IPS-15b (cell line): Measurements from ENCODE around the gene VPS37C.

Experiments used
- H3K27me3 ChIP-seq: one replicate; pipeline ENCODE4 v1.6.1; 2013; ENCODE audit warnings: low read length; ENCODE audit not compliant: control insufficient read depth, insufficient read depth
- H3K36me3 ChIP-seq: one replicate; pipeline ENCODE4 v1.6.1; 2013; ENCODE audit warnings: low read length; ENCODE audit not compliant: control insufficient read depth, insufficient read depth
- H3K4me1 ChIP-seq: one replicate; pipeline ENCODE4 v1.6.1; 2013; ENCODE audit warnings: mild to moderate bottlenecking, low read length; ENCODE audit not compliant: control insufficient read depth, insufficient read depth
- H3K4me3 ChIP-seq: one replicate; pipeline ENCODE4 v1.5.1; 2013; ENCODE audit warnings: low read depth, low read length
- H3K9ac ChIP-seq: one replicate; pipeline ENCODE4 v1.6.1; 2013; ENCODE audit warnings: low read depth, mild to moderate bottlenecking, low read length
- H3K9me3 ChIP-seq: one replicate; pipeline ENCODE4 v1.6.1; 2013; ENCODE audit warnings: mild to moderate bottlenecking, low read length; ENCODE audit not compliant: control insufficient read depth, insufficient read depth

The VPS37C gene

DNA sequence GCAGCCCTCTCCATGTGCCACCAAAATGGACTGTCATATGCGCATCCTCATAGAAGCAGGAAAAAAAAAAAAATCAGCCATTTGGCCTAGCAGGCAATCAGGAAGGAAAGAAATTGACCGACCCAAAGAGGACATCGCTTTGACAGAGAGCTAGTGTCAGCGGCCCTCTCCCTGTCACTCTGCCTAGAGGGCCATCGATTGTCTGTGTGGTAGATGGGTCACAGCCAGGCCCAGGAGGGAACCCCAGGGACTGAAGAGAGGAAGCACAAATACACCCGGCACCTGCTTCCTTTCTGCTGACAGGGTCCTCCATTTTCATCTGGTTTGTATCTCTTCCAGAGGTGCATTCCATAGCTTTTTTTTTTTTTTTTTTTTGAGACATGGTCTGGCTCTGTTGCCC lies 21.8 kb downstream of the VPS37C start:
- H3K9ac ChIP-seq: no peak overlapping the region
- H3K4me1 ChIP-seq: peaks cover 2% of the 10 kb centered on the region
- H3K36me3 ChIP-seq: no peaks in the 10 kb centered on the region
- no peak overlapping the region for H3K4me3 ChIP-seq
- H3K27me3 ChIP-seq: no peaks in the 10 kb centered on the region
- H3K9me3 ChIP-seq: no peaks in the 10 kb centered on the region

- H3K36me3 ChIP-seq: no peaks in the 10 kb centered on the region
- H3K9ac ChIP-seq: no peak overlapping the region
- no peak overlapping the region for H3K4me3 ChIP-seq
- H3K9me3 ChIP-seq: no peaks in the 10 kb centered on the region
- H3K4me1 ChIP-seq: peaks cover 3% of the 10 kb centered on the region
- H3K27me3 ChIP-seq: no peaks in the 10 kb centered on the region
These were observed 22.3 kb downstream of the VPS37C start for GRCh38 chr11:61138935-61139334.

GRCh38 chr11:61134801-61135257 lies 26.4 kb downstream of the VPS37C start:
- H3K9ac ChIP-seq: no peak overlapping the region
- H3K27me3 ChIP-seq: no peaks in the 10 kb centered on the region
- no peak overlapping the region for H3K4me3 ChIP-seq
- H3K9me3 ChIP-seq: no peaks in the 10 kb centered on the region
- H3K4me1 ChIP-seq: peaks cover 3% of the 10 kb centered on the region
- H3K36me3 ChIP-seq: peaks cover 3% of the 10 kb centered on the region

GRCh38 chr11:61133956-61134662 lies 27.1 kb downstream of the VPS37C start:
- Histone ChIP-seq H3K27me3 (no peaks in the 10 kb centered on the region), H3K9ac (no peak overlapping the region), H3K4me3 (no peak overlapping the region), H3K36me3 (peaks cover 4% of the 10 kb centered on the region), H3K4me1 (peaks cover 7% of the 10 kb centered on the region), H3K9me3 (no peaks in the 10 kb centered on the region)

GRCh38 chr11:61133145-61133544 lies 28.1 kb downstream of the VPS37C start:
- Histone ChIP-seq H3K4me3 (no peak overlapping the region), H3K4me1 (peaks cover 7% of the 10 kb centered on the region), H3K9me3 (no peaks in the 10 kb centered on the region), H3K9ac (no peak overlapping the region), H3K27me3 (no peaks in the 10 kb centered on the region), H3K36me3 (peaks cover 6% of the 10 kb centered on the region)

DNA sequence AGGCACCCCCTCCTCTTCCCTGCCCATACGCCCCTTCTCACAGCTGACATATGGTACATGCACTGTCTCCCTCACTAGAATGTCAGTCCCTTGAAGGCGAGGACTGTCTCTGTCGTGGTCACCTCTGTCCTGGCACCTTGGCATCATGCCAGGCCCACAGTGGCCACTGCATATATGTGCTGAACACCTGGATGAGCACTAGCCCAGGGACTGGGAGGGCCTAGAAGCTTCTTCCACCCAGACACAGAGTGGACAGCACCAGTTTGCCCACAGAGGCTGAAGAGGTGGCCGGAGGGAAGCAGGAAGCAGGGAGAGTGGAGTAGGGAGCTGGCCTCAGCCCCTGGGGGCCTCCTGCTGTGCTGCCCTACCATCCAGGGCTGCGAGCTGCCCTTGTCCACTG lies 28.6 kb downstream of the VPS37C start:
- no peak overlapping the region for H3K9ac ChIP-seq
- no peaks in the 10 kb centered on the region for H3K27me3 ChIP-seq
- no peak overlapping the region for H3K4me3 ChIP-seq
- H3K9me3 ChIP-seq: no peaks in the 10 kb centered on the region
- H3K4me1 ChIP-seq: peaks cover 7% of the 10 kb centered on the region
- peaks cover 6% of the 10 kb centered on the region for H3K36me3 ChIP-seq

- Histone ChIP-seq H3K27me3 (no peaks in the 10 kb centered on the region), H3K4me3 (no peak overlapping the region), H3K9me3 (no peaks in the 10 kb centered on the region), H3K36me3 (peaks cover 6% of the 10 kb centered on the region), H3K9ac (no peak overlapping the region), H3K4me1 (peaks cover 7% of the 10 kb centered on the region)
These were observed 29.1 kb downstream of the VPS37C start for GRCh38 chr11:61131998-61132555.

- peaks cover 7% of the 10 kb centered on the region for H3K4me1 ChIP-seq
- no peak overlapping the region for H3K9ac ChIP-seq
- H3K4me3 ChIP-seq: no peak overlapping the region
- H3K9me3 ChIP-seq: no peaks in the 10 kb centered on the region
- H3K36me3 ChIP-seq: peaks cover 6% of the 10 kb centered on the region
- H3K27me3 ChIP-seq: no peaks in the 10 kb centered on the region
These were observed 29.6 kb downstream of the VPS37C start for GRCh38 chr11:61131586-61131985.

GRCh38 chr11:61131186-61131585 lies 30.0 kb downstream of the VPS37C start:
- Histone ChIP-seq H3K9ac (no peak overlapping the region), H3K4me1 (peaks cover 7% of the 10 kb centered on the region), H3K4me3 (no peak overlapping the region), H3K9me3 (no peaks in the 10 kb centered on the region), H3K27me3 (no peaks in the 10 kb centered on the region), H3K36me3 (peaks cover 6% of the 10 kb centered on the region)

DNA sequence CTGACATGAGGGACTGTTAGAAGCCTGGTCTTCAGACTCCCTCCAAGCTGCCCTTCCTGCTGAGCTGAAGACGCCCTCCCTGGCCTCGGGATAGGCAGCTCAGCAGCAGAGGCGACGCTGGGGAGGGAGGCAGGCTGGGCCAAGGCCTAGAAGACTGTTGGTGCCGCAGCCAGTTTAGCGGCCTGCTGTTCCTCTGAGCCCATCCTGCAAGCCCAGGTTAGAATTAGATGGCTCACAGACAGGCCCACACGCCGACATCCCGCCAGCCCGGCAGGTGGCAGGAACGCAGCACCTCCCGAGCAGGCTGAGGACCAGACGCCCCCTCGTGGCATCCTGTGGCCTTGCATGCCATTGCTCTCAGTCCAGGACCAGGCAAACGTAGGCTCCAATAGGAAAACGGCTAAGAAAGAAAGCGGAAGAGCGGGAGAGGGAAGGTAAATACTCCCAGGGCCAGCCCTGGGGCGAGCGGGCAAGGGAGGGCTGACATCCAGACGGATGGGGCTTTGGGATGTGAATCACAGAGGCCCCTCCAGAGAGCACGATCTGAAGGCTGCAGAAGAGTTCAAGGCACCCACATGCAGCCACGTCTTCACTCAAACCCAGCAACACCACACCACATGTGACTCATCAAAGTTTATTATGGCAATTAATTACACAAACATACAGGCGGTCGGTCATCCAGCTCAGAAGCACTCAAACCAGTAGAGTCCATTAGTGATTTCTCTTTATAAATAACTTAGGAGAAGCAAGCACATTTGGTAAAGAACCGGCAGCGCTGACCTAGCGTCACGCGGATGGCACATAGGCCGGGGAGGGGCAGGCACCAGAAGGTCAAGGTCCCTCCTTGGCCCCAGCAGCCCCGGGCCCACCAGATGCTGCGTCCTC lies 31.3 kb downstream of the VPS37C start:
- H3K4me3 ChIP-seq: no peak overlapping the region
- H3K4me1 ChIP-seq: peaks cover 7% of the 10 kb centered on the region
- no peak overlapping the region for H3K9ac ChIP-seq
- peaks cover 6% of the 10 kb centered on the region for H3K36me3 ChIP-seq
- no peaks in the 10 kb centered on the region for H3K27me3 ChIP-seq
- no peaks in the 10 kb centered on the region for H3K9me3 ChIP-seq

- Histone ChIP-seq H3K27me3 (no peaks in the 10 kb centered on the region), H3K9me3 (no peaks in the 10 kb centered on the region), H3K4me3 (no peak overlapping the region), H3K9ac (no peak overlapping the region), H3K36me3 (peaks cover 6% of the 10 kb centered on the region), H3K4me1 (peaks cover 4% of the 10 kb centered on the region)
These were observed 32.1 kb downstream of the VPS37C start for GRCh38 chr11:61128947-61129638.
